Embryonic facial prominence (tissue), 1 donor: ENCODE data around the gene EPX.

Experiments
- DNase-seq: peaks from one replicate; pipeline ENCODE4 v3.0.0-alpha.2; 2016; ENCODE audit errors: extremely low spot score

EPX gene

DNA sequence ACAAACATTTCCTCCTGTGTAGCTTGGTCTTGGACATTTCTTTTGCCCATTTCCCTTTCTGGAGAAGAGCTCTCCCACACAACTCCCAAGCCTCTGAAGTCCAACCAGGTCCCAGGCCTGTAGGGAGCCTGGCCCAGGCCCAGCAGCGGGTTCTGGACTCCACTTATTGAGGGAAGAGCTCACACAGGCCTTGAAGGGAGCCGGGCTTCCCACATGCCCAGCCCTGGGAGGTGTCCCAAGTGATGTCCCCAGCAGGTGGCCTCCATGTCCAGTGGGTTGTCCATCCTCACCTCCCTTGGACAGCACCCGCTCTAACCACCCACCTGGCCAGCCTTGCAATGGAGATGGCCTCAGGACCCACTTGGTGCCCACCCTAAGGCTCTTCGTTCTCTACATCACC, 5.9 kb upstream of the EPX start:
- no peak for DNase-seq

DNA sequence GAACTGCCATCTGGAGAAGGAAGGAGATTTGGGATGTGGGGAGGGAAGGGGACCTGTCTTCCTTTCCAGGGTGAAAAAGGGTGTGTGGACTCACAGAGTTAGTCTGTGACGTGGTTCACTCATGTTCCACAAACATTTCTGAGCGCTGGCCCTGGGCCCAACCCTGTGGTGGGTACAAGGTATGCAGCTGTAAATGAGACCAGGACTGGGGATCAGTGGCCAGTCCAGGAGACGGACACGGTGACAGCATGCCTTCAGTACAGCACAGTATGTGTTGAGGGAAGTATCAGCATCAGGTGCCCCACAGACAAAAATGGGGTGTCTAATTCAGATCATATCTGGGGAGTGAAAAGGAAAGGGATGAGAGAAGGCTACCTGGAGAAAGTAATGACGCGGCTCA, 5.5 kb upstream of the EPX start:
- no peak for DNase-seq

- DNase-seq = no peak
Observed at GRCh38 chr17:58187675-58188074, 4.9 kb upstream of the EPX start.

DNA sequence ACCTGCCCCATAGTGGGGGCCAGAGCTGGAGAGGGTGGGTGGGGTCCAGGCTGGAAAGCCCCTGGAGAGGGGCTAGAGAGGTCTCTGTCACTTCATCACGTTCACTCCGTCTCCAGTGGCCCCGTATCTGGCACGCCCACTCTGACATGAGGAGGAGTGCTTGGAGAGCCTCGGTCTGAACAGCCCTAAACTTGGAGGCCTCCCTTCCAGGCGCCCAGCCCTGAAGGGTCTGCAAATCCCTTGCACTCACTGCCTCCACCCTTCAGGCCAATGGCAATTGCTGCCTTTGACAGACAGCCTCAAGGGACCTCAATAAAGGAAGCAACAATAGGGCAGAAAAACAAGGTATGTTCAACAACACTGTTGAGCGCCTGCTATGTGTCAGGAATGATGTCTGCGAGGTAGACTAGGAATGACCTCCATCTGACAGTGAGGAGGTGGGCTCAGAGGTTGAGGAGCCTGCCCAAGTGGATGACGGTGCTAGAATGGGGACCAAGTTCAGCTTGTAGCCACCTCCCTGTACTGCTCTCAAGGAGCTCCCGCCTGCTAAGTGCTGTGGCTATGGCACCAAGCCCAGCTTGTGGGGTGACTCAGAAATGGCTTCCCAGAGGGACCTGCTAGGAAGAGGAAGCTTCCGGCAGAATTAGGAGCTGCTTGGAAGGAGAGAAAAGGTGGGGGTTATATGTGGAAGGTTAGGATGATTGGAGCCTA, 2.9 kb upstream of the EPX start:
- no peak for DNase-seq

- DNase-seq = no peak
Observed at GRCh38 chr17:58191241-58191896, 1.2 kb upstream of the EPX start.

- no peak for DNase-seq
Observed at GRCh38 chr17:58193641-58194255, 1.2 kb downstream of the EPX start.

DNA sequence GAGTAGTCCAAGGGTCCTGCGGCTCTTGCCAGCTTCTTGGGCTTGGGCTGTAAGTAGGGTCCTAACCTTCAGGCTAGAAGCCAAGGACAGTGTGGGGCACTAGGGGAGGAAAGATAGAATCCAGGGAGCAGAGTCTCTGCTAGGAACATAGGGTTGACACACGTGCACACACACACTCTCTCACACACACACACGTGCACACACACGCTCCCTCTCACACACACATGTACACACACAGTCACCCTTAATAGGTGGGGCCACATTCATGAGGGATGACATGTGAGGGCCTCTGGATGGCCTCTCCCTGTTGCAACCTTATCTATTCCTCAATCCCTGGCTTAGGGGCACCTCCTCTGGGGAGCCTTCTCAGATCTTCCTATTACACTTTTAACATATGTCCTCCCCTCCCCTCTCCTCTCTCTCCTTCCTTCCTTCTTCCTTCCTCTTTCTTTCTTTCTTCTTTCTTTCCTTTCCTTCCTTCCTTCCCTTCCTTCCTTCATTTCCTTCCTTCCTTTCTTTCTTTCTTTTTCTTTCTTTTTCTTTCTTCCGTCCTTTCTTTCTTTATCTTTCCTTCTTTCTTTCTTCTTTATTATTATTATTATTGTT, 3.1 kb downstream of the EPX start:
- DNase-seq = no peak

DNA sequence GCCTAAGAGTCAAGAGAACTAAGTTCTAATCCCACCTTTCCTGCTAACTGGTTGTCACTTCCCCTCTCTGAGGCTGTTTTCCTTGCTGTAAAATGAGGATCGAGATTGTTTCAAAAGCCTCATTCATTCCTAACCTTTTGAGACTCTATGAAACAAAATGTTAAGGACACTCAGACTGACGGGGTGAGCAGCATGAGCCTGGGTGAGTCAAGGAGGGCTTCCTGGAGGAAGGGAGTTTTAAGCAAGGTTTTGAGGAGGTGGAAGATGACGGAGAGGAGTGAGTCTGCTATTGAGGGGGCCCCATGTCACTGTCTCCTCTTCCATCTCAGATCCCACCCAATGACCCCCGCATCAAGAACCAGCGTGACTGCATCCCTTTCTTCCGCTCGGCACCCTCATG, 4.1 kb downstream of the EPX start:
- DNase-seq = no peak

- DNase-seq = no peak
Observed at GRCh38 chr17:58200024-58200633, 7.6 kb downstream of the EPX start.

DNA sequence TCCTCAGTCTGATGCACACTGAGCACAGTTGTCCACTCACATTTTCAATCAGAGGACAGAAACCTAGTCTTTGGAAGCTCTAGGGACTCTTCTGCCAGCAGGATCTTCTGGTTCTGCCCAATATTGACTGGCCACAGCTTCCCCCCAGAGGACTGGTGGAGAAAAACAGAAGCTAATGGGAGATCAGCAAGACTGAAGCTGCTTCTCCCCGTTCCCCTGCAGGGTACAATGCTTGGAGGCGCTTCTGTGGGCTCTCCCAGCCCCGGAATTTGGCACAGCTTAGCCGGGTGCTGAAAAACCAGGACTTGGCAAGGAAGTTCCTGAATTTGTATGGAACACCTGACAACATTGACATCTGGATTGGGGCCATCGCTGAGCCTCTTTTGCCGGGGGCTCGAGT, 10.3 kb downstream of the EPX start:
- no peak for DNase-seq

DNA sequence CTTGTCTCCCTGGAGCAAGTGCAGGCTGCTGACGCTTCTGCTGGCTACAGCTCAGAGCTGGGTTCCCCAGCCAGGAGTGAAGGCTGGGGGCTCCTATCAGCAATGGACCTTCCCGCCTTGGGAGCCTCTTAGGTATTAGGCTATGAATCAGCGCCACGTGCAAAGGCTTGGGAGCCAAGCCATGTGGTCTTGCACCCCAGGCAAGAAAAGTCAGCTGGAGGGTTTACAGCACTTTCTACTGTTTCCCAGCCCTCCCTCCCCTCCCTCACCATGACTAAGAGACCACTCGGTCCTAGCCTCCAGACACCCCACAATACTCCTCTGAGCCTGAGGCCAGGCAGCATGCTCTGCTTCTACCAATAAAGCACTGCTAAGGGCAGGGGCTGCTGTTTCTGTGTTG, 12.3 kb downstream of the EPX start:
- DNase-seq = no peak

DNA sequence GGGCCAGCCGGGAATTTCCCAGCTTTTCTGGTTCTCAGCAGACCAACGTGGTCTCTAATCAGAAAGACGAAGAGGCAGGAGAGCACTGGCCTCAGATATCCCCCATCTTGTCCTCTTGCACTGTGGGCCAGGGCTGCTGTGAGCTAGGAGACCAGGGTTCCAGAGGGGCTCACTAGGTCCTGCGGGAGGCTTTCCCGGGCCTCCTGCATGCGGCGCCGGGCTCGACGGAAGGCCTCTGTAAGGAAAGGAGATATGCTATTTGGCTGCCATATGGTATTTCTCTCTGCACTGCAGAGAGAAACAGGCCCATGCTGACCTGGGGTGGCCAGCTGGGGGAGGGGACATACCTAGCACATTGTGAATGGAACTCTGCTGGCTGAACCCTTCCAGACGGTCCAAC, 13.4 kb downstream of the EPX start:
- DNase-seq = no peak

DNA sequence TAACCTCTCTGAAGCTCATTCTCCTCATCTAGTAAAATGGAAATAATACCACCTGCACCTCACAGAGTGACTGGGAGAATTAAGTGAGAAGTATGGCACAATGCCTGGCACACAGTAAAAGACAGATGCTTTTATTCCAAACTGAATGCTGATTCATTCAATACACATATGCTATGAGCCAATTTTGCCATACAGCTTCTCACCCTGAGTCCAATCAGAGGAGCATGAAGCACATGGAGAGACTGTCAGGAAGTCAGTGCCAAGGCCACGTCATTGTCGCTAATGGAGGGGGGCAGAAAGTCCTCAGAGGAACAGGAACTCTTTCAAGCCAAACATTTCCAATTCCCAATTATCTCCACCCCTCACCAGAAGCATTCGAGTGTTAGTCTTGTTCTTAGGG, 14.9 kb downstream of the EPX start:
- no peak for DNase-seq

DNA sequence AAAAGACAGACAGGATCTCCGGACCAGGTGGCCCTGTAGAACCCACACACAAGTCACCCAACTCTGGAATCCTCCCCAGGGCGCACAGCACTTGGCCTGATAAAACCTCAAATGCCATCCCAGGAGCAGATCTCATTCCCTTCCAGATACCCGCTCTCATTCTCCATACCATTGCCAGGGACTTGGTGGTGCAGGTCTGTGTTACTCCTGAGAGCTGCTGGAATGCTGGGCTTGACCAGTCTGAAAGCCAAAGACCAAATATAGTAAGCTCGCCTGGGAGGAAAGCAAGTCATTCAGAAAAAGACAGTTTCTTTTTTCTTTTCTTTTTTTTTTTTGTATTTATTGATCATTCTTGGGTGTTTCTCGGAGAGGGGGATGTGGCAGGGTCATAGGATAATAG, 15.8 kb downstream of the EPX start:
- DNase-seq = no peak

DNA sequence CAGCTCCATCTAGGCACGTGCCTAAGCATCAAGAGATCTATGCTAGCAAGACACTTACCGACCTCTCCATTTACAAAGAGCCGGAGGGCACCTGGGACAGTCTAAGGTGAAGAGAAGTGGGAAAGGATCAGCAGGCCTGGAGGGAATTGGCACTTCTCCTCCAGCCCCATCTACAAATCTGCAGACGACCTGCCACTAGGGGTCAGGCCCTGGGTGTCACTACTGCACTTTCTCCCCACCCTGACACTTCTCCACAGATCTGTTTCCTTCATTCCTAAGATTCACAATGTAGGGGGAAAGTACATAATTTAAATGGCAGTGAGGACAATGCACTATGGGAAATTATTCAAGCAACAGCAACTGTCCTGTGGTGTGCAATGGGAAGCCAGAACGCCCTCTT, 18.4 kb downstream of the EPX start:
- no peak for DNase-seq

GRCh38 chr17:58215685-58216084, 23.2 kb downstream of the EPX start:
- DNase-seq = no peak

DNA sequence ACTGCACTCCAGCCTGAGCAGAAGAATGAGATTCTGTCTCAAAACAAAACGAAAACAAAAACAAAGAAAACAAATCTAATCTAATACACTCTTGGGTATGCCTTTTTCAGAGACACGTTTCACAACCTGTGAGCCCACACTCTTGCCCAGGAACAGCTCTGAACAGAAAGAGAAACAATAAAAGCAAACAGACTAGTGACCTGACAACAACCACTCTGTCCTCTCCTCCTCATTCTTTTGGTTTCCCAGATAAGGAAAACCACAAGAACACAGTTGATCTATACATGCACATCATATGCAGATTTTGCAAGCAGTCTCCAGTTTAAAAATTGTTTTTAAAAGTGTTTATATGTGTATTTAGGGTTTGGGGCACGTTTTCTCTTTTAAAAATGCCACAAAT, 25.2 kb downstream of the EPX start:
- DNase-seq = no peak

GRCh38 chr17:58219007-58219788, 26.7 kb downstream of the EPX start, which contains the start of gene MKS1:
MKS1 (minus strand) TSS chr17:58219255; CDS start chr17:58219230, 25 bp downstream.
- DNase-seq = peak; percentile 85

GRCh38 chr17:58219789-58220183, 27.3 kb downstream of the EPX start:
- no peak for DNase-seq

GRCh38 chr17:58224315-58224714, 31.8 kb downstream of the EPX start:
- no peak for DNase-seq

- DNase-seq = no peak
Observed at GRCh38 chr17:58227733-58228132, 35.2 kb downstream of the EPX start.

GRCh38 chr17:58228679-58229078, 36.2 kb downstream of the EPX start:
- no peak for DNase-seq
